Stimulated activated CD4-positive, alpha-beta T cell treated with anti-CD3 and anti-CD28 coated beads, Interleukin-1b, Interleukin-23, amount 100 ng/mL, for 24 hours (primary cell): ENCODE results near the gene GPR18.
"Not testable (repeated sequence)": the region's sequence is repeated elsewhere in the genome, so short reads cannot be mapped to it uniquely, and the experiment has no call there.

ENCODE experiments used
- DNase-seq, 4 experiments: peaks; one replicate each; pipeline ENCODE4 v3.0.0-alpha.2; 2020; ENCODE audit warnings: low read depth in 4 of 4, low spot score in 1 of 4

The GPR18 gene

GRCh38 chr13:99267927-99268326 lies 9.7 kb upstream of the GPR18 start:
- DNase-seq: no peak

GRCh38 chr13:99266827-99267226 lies 8.6 kb upstream of the GPR18 start:
- no peak for DNase-seq

DNA sequence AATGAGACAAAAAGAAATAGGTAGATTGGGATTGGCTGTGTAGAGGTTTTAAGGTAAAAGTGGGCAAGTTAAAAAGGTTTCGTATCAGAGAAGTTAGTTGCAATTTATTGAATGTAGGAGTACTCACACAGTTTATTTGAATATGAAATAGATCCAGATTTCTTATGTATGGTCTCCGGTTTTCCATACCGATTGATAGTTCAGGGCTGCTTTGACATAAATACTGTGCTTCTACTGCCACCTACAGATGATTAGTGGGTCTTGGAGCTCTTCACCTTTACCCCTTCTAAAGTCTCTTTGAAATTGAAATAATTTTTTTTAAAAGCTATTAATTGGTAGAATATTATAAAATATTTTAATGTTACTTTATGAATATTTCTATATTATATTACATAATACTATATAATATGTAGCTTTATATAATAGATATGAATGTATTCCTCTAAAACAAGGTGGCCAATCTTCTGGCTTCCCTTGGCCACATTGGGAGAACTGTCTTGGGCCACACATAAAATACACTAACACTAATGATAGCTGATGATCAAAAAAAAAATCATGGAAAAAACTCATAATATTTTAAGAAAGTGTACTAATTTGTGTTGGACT lies 7.7 kb upstream of the GPR18 start:
- DNase-seq: no peak

GRCh38 chr13:99265162-99265800 lies 7.1 kb upstream of the GPR18 start:
- DNase-seq: peak in 2 of 4 experiments; percentile 30 to 64

- DNase-seq: no peak
Measured at GRCh38 chr13:99264051-99264450, 5.9 kb upstream of the GPR18 start.

DNA sequence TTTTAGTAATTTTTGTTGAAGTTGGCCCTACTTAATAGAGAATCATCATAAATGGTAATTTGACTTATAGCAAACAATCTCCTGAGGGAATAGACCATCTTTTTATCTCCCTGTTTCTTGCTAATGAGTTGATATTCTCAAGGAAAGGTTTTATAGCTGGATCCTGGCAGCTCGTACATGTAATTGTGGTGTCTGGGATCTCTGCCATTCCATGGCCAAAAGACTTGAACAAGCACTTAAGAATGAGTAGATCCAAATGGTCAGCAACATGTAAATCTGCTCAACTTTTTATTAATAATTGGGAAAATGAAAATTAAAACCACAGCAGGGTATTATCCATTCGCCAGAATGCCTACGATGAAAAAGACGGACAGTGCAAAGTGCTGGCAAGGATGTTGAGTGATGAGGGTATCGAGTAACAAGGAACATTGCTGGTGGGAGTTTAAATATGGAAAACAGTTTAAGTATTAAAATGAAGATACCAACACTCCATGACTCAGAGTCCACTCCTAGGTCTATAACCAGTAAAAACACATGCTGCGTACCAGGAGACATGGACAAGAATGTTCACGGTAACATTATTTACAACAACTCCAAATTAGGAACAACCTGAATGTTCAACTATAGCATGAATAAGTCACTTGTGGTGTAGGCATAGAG lies 5.1 kb upstream of the GPR18 start:
- no peak for DNase-seq

- no peak for DNase-seq
Measured at GRCh38 chr13:99261059-99261458, 2.9 kb upstream of the GPR18 start.

GRCh38 chr13:99260216-99260615 lies 2.0 kb upstream of the GPR18 start:
- DNase-seq: no peak

- no peak for DNase-seq
Measured at GRCh38 chr13:99258946-99259345, 767 bp upstream of the GPR18 start.

DNA sequence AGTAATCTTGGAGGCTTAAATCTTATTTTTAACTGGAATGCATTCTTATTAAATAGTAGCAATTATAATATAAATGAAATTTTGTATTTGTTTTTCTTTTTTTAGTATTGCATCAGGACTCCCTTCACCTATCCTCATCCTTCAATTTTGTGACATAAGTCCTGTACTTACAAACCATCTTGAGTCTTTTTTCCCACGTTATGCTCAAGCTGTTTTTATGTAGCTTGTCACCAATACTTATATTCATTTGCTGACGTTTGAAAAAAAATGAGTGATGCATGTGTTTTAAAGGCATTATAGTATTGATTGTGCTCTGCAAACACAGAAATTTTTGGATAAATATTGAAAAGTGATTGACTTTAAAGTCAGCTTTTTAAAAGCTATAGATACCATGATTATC lies 888 bp downstream of the GPR18 start:
- no peak for DNase-seq

DNA sequence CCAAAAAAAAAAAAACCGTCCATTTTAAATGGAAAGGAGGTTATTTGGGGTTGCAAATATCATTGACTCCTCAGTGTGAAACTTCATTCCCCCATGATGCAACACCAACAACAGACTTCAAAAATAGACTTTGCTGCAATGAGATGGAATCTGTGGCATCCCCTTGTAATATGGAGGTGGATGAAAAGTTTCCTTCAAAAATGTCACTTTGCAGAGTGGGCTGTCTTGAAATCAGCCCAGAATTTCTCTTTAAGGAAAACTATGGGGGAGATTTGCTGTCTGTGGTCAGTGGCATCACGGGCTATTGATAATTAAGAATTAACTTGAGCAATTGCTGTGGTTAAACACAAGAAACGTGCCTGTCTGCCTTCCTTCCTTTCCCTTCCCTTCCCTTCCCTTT lies 1.5 kb downstream of the GPR18 start:
- DNase-seq: no peak

DNA sequence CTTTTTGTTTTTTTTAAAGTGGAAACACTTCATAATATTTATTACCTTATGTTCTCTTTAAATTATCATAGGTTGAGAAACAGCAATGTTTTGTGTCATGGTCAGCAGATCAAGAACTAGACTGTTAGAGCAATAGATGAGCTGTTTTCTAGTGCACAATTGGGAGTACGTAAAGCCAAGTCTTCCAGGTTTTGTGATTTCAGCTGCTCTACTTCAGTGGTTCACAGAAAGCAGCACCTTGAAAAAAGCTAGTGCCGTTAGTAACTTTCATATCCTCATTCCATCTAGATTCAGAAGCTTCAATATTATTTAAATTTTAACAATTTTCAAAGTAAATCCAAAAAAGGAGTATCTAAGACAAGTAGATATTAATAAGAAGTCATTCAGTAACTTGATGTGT lies 1.9 kb downstream of the GPR18 start:
- DNase-seq: no peak

- no peak for DNase-seq
Measured at GRCh38 chr13:99255271-99255670, 2.9 kb downstream of the GPR18 start.

GRCh38 chr13:99254830-99255229 lies 3.3 kb downstream of the GPR18 start:
- DNase-seq: no peak

GRCh38 chr13:99251921-99252320 lies 6.3 kb downstream of the GPR18 start:
- no peak for DNase-seq

DNA sequence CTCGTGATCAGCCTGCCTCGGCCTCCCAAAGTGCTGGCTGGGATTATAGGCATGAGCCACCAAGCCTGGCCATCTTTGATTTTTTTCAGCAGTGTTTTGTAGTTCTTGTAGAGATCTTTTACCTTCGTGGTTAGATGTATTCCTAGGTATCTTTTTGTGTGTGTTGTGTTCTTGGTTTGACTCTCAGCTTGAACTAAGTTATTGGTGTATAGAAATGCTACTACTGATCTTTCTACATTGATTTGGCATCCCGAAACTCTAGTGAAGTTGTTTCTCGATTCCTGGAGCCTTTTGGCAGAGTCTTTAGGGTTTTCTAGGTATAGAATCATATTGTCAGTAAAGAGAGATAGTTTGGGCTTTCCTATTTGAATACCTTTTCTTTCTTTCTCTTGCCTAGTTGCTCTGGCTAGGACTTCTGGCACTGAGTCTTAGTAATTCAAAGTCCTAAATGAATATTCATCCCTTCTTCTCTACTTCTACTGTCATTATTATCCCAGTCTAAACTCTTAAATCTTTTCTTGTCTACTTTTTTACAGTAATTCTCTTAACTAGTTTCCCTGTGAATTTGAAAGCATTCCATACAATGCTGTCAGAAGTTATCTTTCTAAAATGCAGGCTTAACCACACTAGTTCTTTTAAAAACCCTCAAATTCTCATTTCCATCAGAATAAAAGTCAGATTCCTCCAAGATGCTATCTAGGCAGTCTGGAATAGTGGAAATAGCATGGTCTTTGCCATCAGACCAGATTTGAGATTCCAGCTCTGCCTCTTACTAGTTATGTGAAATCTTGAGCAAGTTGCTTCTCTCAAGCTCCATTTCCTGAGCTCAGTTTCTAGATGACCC lies 7.0 kb downstream of the GPR18 start:
- no peak for DNase-seq

DNA sequence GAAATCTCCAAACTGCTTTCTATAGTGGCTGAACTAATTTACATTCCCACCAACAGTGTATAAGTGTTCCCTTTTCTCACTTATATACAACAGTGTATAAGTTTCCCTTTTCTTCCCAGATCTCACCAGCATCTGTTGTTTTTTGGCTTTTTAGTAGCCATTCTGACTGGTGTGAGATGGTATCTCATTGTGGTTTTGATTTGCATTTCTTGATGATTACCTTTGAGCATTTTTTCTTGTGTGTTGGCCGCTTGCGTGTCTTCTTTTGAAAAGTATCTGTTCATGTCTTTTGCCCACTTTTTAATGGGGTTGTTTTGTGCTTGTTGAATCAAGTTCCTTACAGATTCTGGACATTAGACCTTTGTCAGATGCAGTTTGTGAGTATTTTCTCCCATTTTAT lies 8.6 kb downstream of the GPR18 start:
- DNase-seq: not testable (repeated sequence)

DNA sequence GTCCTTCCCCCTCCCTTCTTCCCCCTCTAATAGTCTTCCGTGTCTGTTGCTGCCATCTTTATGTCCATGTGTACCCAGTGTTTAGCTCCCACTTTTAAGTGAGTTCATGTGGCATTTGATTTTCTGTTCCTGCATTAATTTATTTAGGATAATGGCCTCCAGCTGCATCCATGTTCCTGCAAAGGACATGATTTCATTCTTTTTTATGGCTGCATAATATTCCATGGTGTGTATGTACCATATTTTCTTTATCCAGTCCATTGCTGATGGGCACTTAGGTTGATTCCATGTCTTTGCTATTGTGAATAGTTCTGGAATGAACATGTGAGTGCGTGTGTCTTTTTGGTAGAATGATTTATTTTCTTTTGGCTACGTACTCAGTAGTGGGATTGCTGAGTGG lies 9.0 kb downstream of the GPR18 start:
- not testable (repeated sequence) for DNase-seq

GRCh38 chr13:99246100-99246499 lies 12.1 kb downstream of the GPR18 start:
- DNase-seq: no peak

DNA sequence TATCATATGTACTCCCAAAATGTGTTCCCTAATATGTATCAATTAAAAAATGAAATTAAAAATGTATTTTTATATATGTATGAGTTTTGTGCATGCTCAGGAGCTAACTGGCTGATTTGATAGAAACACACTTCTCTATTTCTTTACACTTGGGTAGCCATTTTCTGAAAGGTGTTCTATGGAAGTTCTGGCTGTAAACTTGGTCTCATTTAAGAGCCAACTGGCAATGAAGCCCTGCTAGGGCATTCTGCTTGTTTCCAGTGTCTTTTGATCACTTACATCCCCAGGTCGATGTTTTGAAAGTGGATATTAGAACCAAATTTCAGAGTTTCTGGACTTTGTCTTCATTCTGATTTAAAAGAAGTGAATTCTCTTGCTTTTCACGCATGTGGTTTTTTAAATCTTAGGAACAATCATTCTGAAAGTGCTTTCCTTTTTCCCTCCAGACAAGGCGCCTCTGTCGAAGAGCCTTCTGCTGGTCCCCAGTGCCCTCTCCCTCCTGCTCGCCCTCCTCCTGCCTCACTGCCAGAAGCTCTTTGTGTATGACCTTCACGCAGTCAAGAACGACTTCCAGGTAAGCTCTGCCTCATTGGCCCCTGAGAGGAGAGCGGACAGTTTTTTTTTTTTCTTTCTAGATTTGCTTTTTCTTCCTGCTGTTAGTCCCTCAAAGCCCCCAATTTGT lies 20.1 kb downstream of the GPR18 start:
- no peak for DNase-seq

- DNase-seq: no peak
Measured at GRCh38 chr13:99231721-99232120, 26.5 kb downstream of the GPR18 start.
